Measurements from ENCODE around the gene ABCB11.

GRCh38 chr2:169023161-169023560, 8.0 kb downstream of the ABCB11 start:
- TF ChIP-seq EZH2phosphoT487 (IDR thresholded peaks at IDR 0.05; ENCODE audit: low read length) (no peak), CTCF (IDR thresholded peaks at IDR 0.05; ENCODE audit: low read length) (no peak)
